ENCODE data around the gene APPBP2.
"Not testable (repeated sequence)": the region's sequence is repeated elsewhere in the genome, so short reads cannot be mapped to it uniquely, and the experiment has no call there.

Gene APPBP2

GRCh38 chr17:60525685-60526514, at the start of gene APPBP2:
Gene APPBP2, minus strand, starts transcription at chr17:60526242. Its CDS starts 311 bp downstream, at chr17:60525931.
- peak; percentile 75 for DNase-seq (ENCODE audit: low spot score)
- no peak for FAIRE-seq

- DNase-seq (ENCODE audit: low spot score) (peak; percentile 58), FAIRE-seq (no peak)
Observed at GRCh38 chr17:60573236-60574051, 47.4 kb upstream of the APPBP2 start.

GRCh38 chr17:60565233-60565632, 39.2 kb upstream of the APPBP2 start:
- FAIRE-seq (no peak), DNase-seq (ENCODE audit: low spot score) (no peak)

GRCh38 chr17:60563743-60564142, 37.7 kb upstream of the APPBP2 start:
- DNase-seq (ENCODE audit: low spot score) (no peak), FAIRE-seq (no peak)

GRCh38 chr17:60562421-60562820, 36.4 kb upstream of the APPBP2 start:
- FAIRE-seq (no peak), DNase-seq (ENCODE audit: low spot score) (no peak)

GRCh38 chr17:60560860-60561257, 34.8 kb upstream of the APPBP2 start:
- FAIRE-seq, result no peak
- DNase-seq (ENCODE audit: low spot score), result no peak

- FAIRE-seq, result no peak
- no peak for DNase-seq (ENCODE audit: low spot score)
Observed at GRCh38 chr17:60559995-60560859, 34.2 kb upstream of the APPBP2 start.

- FAIRE-seq, result no peak
- no peak for DNase-seq (ENCODE audit: low spot score)
Observed at GRCh38 chr17:60559659-60559994, 33.6 kb upstream of the APPBP2 start.

GRCh38 chr17:60557805-60558204, 31.8 kb upstream of the APPBP2 start:
- FAIRE-seq, result no peak
- DNase-seq (ENCODE audit: low spot score), result no peak

GRCh38 chr17:60555786-60556185, 29.7 kb upstream of the APPBP2 start:
- DNase-seq (ENCODE audit: low spot score) (no peak), FAIRE-seq (no peak)

- DNase-seq (ENCODE audit: low spot score) (peak; percentile 42), FAIRE-seq (peak; percentile 63)
Observed at GRCh38 chr17:60554377-60554788, 28.3 kb upstream of the APPBP2 start.

- FAIRE-seq, result not testable (repeated sequence)
Observed at GRCh38 chr17:60552255-60552654, 26.2 kb upstream of the APPBP2 start.

GRCh38 chr17:60548990-60549389, 22.9 kb upstream of the APPBP2 start:
- DNase-seq (ENCODE audit: low spot score) (no peak), FAIRE-seq (no peak)

More at GRCh38 chr17:60552255-60552654, 26.2 kb upstream of the APPBP2 start:
- DNase-seq (ENCODE audit: low spot score), result not testable (repeated sequence)

GRCh38 chr17:60545465-60546191, 19.6 kb upstream of the APPBP2 start:
- FAIRE-seq (no peak), DNase-seq (ENCODE audit: low spot score) (no peak)

GRCh38 chr17:60542071-60542470, 16.0 kb upstream of the APPBP2 start:
- DNase-seq (ENCODE audit: low spot score), result no peak
- FAIRE-seq, result no peak

GRCh38 chr17:60540460-60540859, 14.4 kb upstream of the APPBP2 start:
- FAIRE-seq (no peak), DNase-seq (ENCODE audit: low spot score) (no peak)

GRCh38 chr17:60539807-60540206, 13.8 kb upstream of the APPBP2 start:
- DNase-seq (ENCODE audit: low spot score) (no peak), FAIRE-seq (no peak)

- DNase-seq (ENCODE audit: low spot score) (no peak), FAIRE-seq (no peak)
Observed at GRCh38 chr17:60538726-60539125, 12.7 kb upstream of the APPBP2 start.

- no peak for DNase-seq (ENCODE audit: low spot score)
- FAIRE-seq, result no peak
Observed at GRCh38 chr17:60535382-60536279, 9.6 kb upstream of the APPBP2 start.
